Neural progenitor cell (in vitro differentiated cells): ENCODE data around the gene UBXN7. TPM values are rescaled to one million over a fixed set of nuclear protein-coding genes. Genes with fewer than 3 reads are reported as not detected.

Experiments used
- DNase-seq: peaks from one replicate; pipeline ENCODE4 v3.0.0-alpha.2; 2016; ENCODE audit warnings: low spot score
- H2AFZ ChIP-seq: fragments of 200-600 bp; sonication (generic); replicated peaks from 2 replicates; pipeline ENCODE4 v1.6.1; 2016; ENCODE audit warnings: antibody characterized with exemption
- H3F3A ChIP-seq: fragments of 200-600 bp; sonication (generic); 2 replicates; pipeline ENCODE4 v1.6.1; 2016; ENCODE audit warnings: antibody characterized with exemption, low read depth
- H3K27ac ChIP-seq: fragments of 200-600 bp; sonication (generic); 2 replicates; pipeline ENCODE4 v1.5.1; 2016; ENCODE audit warnings: mild to moderate bottlenecking
- H3K27me3 ChIP-seq: fragments of 200-600 bp; sonication (generic); 2 replicates; pipeline ENCODE4 v1.6.1; 2016; ENCODE audit warnings: mild to moderate bottlenecking, moderate library complexity
- H3K36me3 ChIP-seq: fragments of 200-600 bp; sonication (generic); 2 replicates; pipeline ENCODE4 v1.5.1; 2016
- H3K4me1 ChIP-seq: fragments of 200-600 bp; sonication (generic); 2 replicates; pipeline ENCODE4 v1.6.1; 2016; ENCODE audit warnings: mixed run types
- H3K4me2 ChIP-seq: fragments of 200-600 bp; sonication (generic); 2 replicates; pipeline ENCODE4 v1.6.1; 2016
- H3K4me3 ChIP-seq: fragments of 200-600 bp; sonication (generic); 2 replicates; pipeline ENCODE4 v1.5.1; 2016
- H3K79me2 ChIP-seq: fragments of 200-600 bp; sonication (generic); 2 replicates; pipeline ENCODE4 v1.6.1; 2016; ENCODE audit warnings: low read depth
- H3K9ac ChIP-seq: fragments of 200-600 bp; sonication (generic); 2 replicates; pipeline ENCODE4 v1.6.1; 2016
- H3K9me3 ChIP-seq: fragments of 200-600 bp; sonication (generic); 2 replicates; pipeline ENCODE4 v1.5.1; 2016; ENCODE audit warnings: low read depth
- H4K20me1 ChIP-seq: fragments of 200-600 bp; sonication (generic); 2 replicates; pipeline ENCODE4 v1.6.1; 2016; ENCODE audit warnings: low read depth
- H3K27ac Mint-ChIP-seq: 3 replicates; pipeline ENCODE4 v1.8.0; 2021; ENCODE audit warnings: mixed read lengths
- H3K27me3 Mint-ChIP-seq: 2 replicates; pipeline ENCODE4 v1.8.0; 2022; ENCODE audit warnings: low read depth, mild to moderate bottlenecking, inconsistent platforms, moderate library complexity, mixed read lengths; ENCODE audit not compliant: insufficient read depth
- H3K36me3 Mint-ChIP-seq: 3 replicates; pipeline ENCODE4 v1.8.0; 2021; ENCODE audit warnings: mixed read lengths
- H3K4me1 Mint-ChIP-seq: 3 replicates; pipeline ENCODE4 v1.8.0; 2021; ENCODE audit warnings: mixed read lengths
- H3K4me3 Mint-ChIP-seq: 3 replicates; pipeline ENCODE4 v1.8.0; 2021; ENCODE audit warnings: mild to moderate bottlenecking, moderate library complexity, mixed read lengths
- H3K9me3 Mint-ChIP-seq: 3 replicates; pipeline ENCODE4 v1.8.0; 2020; ENCODE audit warnings: mixed read lengths
- CTCF ChIP-seq: fragments of 200-600 bp; sonication (generic); IDR thresholded peaks from 2 replicates; pipeline ENCODE4 v1.5.1; 2017; ENCODE audit warnings: antibody characterized with exemption, mild to moderate bottlenecking
- EZH2 ChIP-seq: fragments of 200-600 bp; sonication (generic); IDR thresholded peaks from 2 replicates; pipeline ENCODE4 v1.6.1; 2017; ENCODE audit warnings: antibody characterized with exemption, mild to moderate bottlenecking, moderate library complexity
- EZH2phosphoT487 ChIP-seq: fragments of 200-600 bp; sonication (generic); IDR thresholded peaks from 2 replicates; pipeline ENCODE4 v1.6.1; 2017; ENCODE audit warnings: antibody characterized with exemption
- total RNA-seq: library from RNA; depleted of rRNA; stranded (reverse); fragments of >200 nt; gene quantifications from 2 replicates; pipeline ENCODE4 v1.2.3, GENCODE V29; 2015; ENCODE audit warnings: low replicate concordance

Gene UBXN7
- total RNA-seq, 1 donor from 2014 or later: 68.7 TPM

GRCh38 chr3:196398782-196399181 lies 33.4 kb downstream of the UBXN7 start:
- H3K9me3 Mint-ChIP-seq: no peaks in the 10 kb centered on the region
- peaks cover 30% of the 10 kb centered on the region for H3K36me3 Mint-ChIP-seq
- TF ChIP-seq EZH2phosphoT487: no peak
- no peak for TF ChIP-seq EZH2
- TF ChIP-seq CTCF: no peak

GRCh38 chr3:196397941-196398340 lies 34.3 kb downstream of the UBXN7 start:
- Mint-ChIP-seq H3K36me3 (peaks cover 36% of the 10 kb centered on the region), H3K4me3 (no peak overlapping the region), H3K27me3 (peaks cover 2% of the 10 kb centered on the region), H3K9me3 (no peaks in the 10 kb centered on the region), H3K27ac (no peak overlapping the region), H3K4me1 (no peaks in the 10 kb centered on the region)
- H3K27ac ChIP-seq: no peak overlapping the region
- H4K20me1 ChIP-seq: peaks cover 10% of the 10 kb centered on the region
- no peak for TF ChIP-seq CTCF
- TF ChIP-seq EZH2: no peak
- H3K79me2 ChIP-seq: peaks cover 44% of the 10 kb centered on the region
- no peaks in the 10 kb centered on the region for H3K4me1 ChIP-seq
- H3K36me3 ChIP-seq: peaks cover 19% of the 10 kb centered on the region
- H2AFZ ChIP-seq: no peak overlapping the region
- no peak for DNase-seq
- no peak overlapping the region for H3K4me2 ChIP-seq
- H3K27me3 ChIP-seq: no peaks in the 10 kb centered on the region
- H3K4me3 ChIP-seq: no peak overlapping the region
- no peaks in the 10 kb centered on the region for H3F3A ChIP-seq
- no peaks in the 10 kb centered on the region for H3K9me3 ChIP-seq
- H3K9ac ChIP-seq: no peak overlapping the region

More at GRCh38 chr3:196398782-196399181, 33.4 kb downstream of the UBXN7 start:
- Mint-ChIP-seq H3K4me3 (no peak overlapping the region), H3K27me3 (peaks cover 2% of the 10 kb centered on the region), H3K27ac (no peak overlapping the region), H3K4me1 (no peaks in the 10 kb centered on the region)
- no peak overlapping the region for H3K4me3 ChIP-seq
- H3K27ac ChIP-seq: no peak overlapping the region
- H4K20me1 ChIP-seq: peaks cover 10% of the 10 kb centered on the region
- peaks cover 52% of the 10 kb centered on the region for H3K79me2 ChIP-seq
- no peaks in the 10 kb centered on the region for H3K27me3 ChIP-seq
- H3K4me2 ChIP-seq: no peak overlapping the region
- H3K9me3 ChIP-seq: no peaks in the 10 kb centered on the region
- H3F3A ChIP-seq: no peaks in the 10 kb centered on the region
- H3K4me1 ChIP-seq: no peaks in the 10 kb centered on the region
- DNase-seq: no peak
- H3K36me3 ChIP-seq: peaks cover 16% of the 10 kb centered on the region
- no peak overlapping the region for H3K9ac ChIP-seq
- no peak overlapping the region for H2AFZ ChIP-seq

GRCh38 chr3:196390116-196390515 lies 42.1 kb downstream of the UBXN7 start:
- H3K4me2 ChIP-seq: no peak overlapping the region
- Mint-ChIP-seq H3K36me3 (peaks cover 67% of the 10 kb centered on the region), H3K27ac (no peak overlapping the region), H3K4me1 (no peaks in the 10 kb centered on the region), H3K4me3 (no peak overlapping the region), H3K9me3 (peaks cover 38% of the 10 kb centered on the region), H3K27me3 (no peaks in the 10 kb centered on the region)
- peaks cover 30% of the 10 kb centered on the region for H3K36me3 ChIP-seq
- no peak overlapping the region for H2AFZ ChIP-seq
- H4K20me1 ChIP-seq: no peaks in the 10 kb centered on the region
- no peaks in the 10 kb centered on the region for H3K4me1 ChIP-seq
- peaks cover 4% of the 10 kb centered on the region for H3K9me3 ChIP-seq
- DNase-seq: no peak
- no peak overlapping the region for H3K9ac ChIP-seq
- no peaks in the 10 kb centered on the region for H3F3A ChIP-seq
- H3K4me3 ChIP-seq: no peak overlapping the region
- peaks cover 34% of the 10 kb centered on the region for H3K79me2 ChIP-seq
- no peak for TF ChIP-seq EZH2phosphoT487
- no peak for TF ChIP-seq CTCF
- TF ChIP-seq EZH2: no peak
- H3K27ac ChIP-seq: no peak overlapping the region
- H3K27me3 ChIP-seq: no peaks in the 10 kb centered on the region
